GM19468 (cell line): ENCODE data around the gene RAB3GAP2.
A peak's percentile ranks its signal among the peaks of the same experiment; 100 is the strongest.
"Not testable (repeated sequence)": the region's sequence is repeated elsewhere in the genome, so short reads cannot be mapped to it uniquely, and the experiment has no call there.

Source experiments
- ATAC-seq: cut with Tn5 transposase; IDR thresholded peaks from one replicate; pipeline ENCODE4 v1.9.1; 2021; ENCODE audit warnings: mild to moderate bottlenecking, moderate library complexity, moderate number of reproducible peaks; ENCODE audit not compliant: unreplicated experiment; ENCODE audit errors: extremely low read depth

The RAB3GAP2 gene

GRCh38 chr1:220245900-220246299 is 26.4 kb downstream of the RAB3GAP2 start:
- not testable (repeated sequence) for ATAC-seq

GRCh38 chr1:220243947-220244346 is 28.3 kb downstream of the RAB3GAP2 start:
- no peak for ATAC-seq

- no peak for ATAC-seq
Measured at GRCh38 chr1:220241072-220241663, 31.1 kb downstream of the RAB3GAP2 start.

- ATAC-seq, result no peak
Measured at GRCh38 chr1:220239966-220240365, 32.3 kb downstream of the RAB3GAP2 start.

GRCh38 chr1:220239213-220239612 is 33.0 kb downstream of the RAB3GAP2 start:
- no peak for ATAC-seq

GRCh38 chr1:220236278-220236677 is 36.0 kb downstream of the RAB3GAP2 start:
- not testable (repeated sequence) for ATAC-seq

- ATAC-seq, result no peak
Measured at GRCh38 chr1:220235462-220235861, 36.8 kb downstream of the RAB3GAP2 start.

- ATAC-seq, result no peak
Measured at GRCh38 chr1:220233927-220234326, 38.3 kb downstream of the RAB3GAP2 start.

- ATAC-seq, result no peak
Measured at GRCh38 chr1:220229771-220230170, 42.5 kb downstream of the RAB3GAP2 start.

GRCh38 chr1:220227393-220227792 is 44.9 kb downstream of the RAB3GAP2 start:
- no peak for ATAC-seq

GRCh38 chr1:220226752-220227151 is 45.5 kb downstream of the RAB3GAP2 start:
- ATAC-seq, result no peak

- ATAC-seq, result no peak
Measured at GRCh38 chr1:220225957-220226356, 46.3 kb downstream of the RAB3GAP2 start.

- no peak for ATAC-seq
Measured at GRCh38 chr1:220224611-220225124, 47.6 kb downstream of the RAB3GAP2 start.

GRCh38 chr1:220224033-220224432 is 48.2 kb downstream of the RAB3GAP2 start:
- no peak for ATAC-seq

- peak; percentile 23 for ATAC-seq
Measured at GRCh38 chr1:220222939-220223338, 49.3 kb downstream of the RAB3GAP2 start.

GRCh38 chr1:220221670-220222069 is 50.6 kb downstream of the RAB3GAP2 start:
- no peak for ATAC-seq

GRCh38 chr1:220221269-220221668 is 51.0 kb downstream of the RAB3GAP2 start:
- ATAC-seq, result no peak

GRCh38 chr1:220220699-220221040 is 51.6 kb downstream of the RAB3GAP2 start:
- ATAC-seq, result not testable (repeated sequence)

GRCh38 chr1:220219865-220220698 is 52.2 kb downstream of the RAB3GAP2 start:
- ATAC-seq, result no peak

GRCh38 chr1:220219136-220219442 is 53.2 kb downstream of the RAB3GAP2 start:
- ATAC-seq, result no peak

GRCh38 chr1:220218397-220219135 is 53.7 kb downstream of the RAB3GAP2 start:
- ATAC-seq, result not testable (repeated sequence)
